ENCODE results near the gene MRPL53. TPM values are rescaled to one million over a fixed set of nuclear protein-coding genes. Genes with fewer than 3 reads are reported as not detected.
A peak's percentile ranks its signal among the peaks of the same experiment; 100 is the strongest.

Gene MRPL53
- total RNA-seq, 2 donors from 2014 or later = 50.9 to 62.7 TPM

GRCh38 chr2:74441170-74441689, 31.2 kb downstream of the MRPL53 start:
- Histone ChIP-seq H3K4me3 (ENCODE audit: low read length) (peak overlapping the region; percentile 96), H3K36me3 (ENCODE audit: control insufficient read depth, insufficient read depth, low read length) (peaks cover 33% of the 10 kb centered on the region), H3K4me1 (ENCODE audit: control insufficient read depth, insufficient read depth, low read length) (peaks cover 12% of the 10 kb centered on the region), H3K9me3 (ENCODE audit: control insufficient read depth, low read length) (no peaks in the 10 kb centered on the region), H3K27me3 (ENCODE audit: control insufficient read depth, insufficient read depth, low read length, poor library complexity, severe bottlenecking) (no peaks in the 10 kb centered on the region), H3K27ac (ENCODE audit: low read depth, low read length) (peak overlapping the region; percentile 98), H3K9ac (ENCODE audit: extremely low read depth, low read length, poor library complexity, severe bottlenecking) (peak overlapping the region; percentile 95)
- peak; percentile 78 for DNase-seq
- Mint-ChIP-seq H3K4me1 (peaks cover 38% of the 10 kb centered on the region), H3K36me3 (ENCODE audit: low read depth) (peaks cover 18% of the 10 kb centered on the region), H3K9me3 (no peaks in the 10 kb centered on the region), H3K27me3 (ENCODE audit: insufficient read depth) (no peaks in the 10 kb centered on the region), H3K27ac (peak overlapping the region; percentile 99), H3K4me3 (peak overlapping the region; percentile 96)
- 1 to 2% methylated on average over 23 to 33 of the region's 33 CpGs for WGBS, 2 experiments (ENCODE audit: insufficient coverage in 1 of 2, insufficient read length in 1 of 2)
- TF ChIP-seq CTCF (conservative IDR thresholded peaks at IDR 0.05) = no peak

- Histone ChIP-seq H3K36me3 (ENCODE audit: control insufficient read depth, insufficient read depth, low read length) (peaks cover 39% of the 10 kb centered on the region), H3K4me3 (ENCODE audit: low read length) (peak overlapping the region; percentile 96), H3K4me1 (ENCODE audit: control insufficient read depth, insufficient read depth, low read length) (peaks cover 12% of the 10 kb centered on the region), H3K9ac (ENCODE audit: extremely low read depth, low read length, poor library complexity, severe bottlenecking) (peak overlapping the region; percentile 95), H3K9me3 (ENCODE audit: control insufficient read depth, low read length) (no peaks in the 10 kb centered on the region), H3K27ac (ENCODE audit: low read depth, low read length) (peak overlapping the region; percentile 98), H3K27me3 (ENCODE audit: control insufficient read depth, insufficient read depth, low read length, poor library complexity, severe bottlenecking) (no peaks in the 10 kb centered on the region)
- peak; percentile 95 for DNase-seq
- H3K27ac Mint-ChIP-seq = peak overlapping the region; percentile 99
- no peaks in the 10 kb centered on the region for H3K27me3 Mint-ChIP-seq (ENCODE audit: insufficient read depth)
- H3K36me3 Mint-ChIP-seq (ENCODE audit: low read depth) = peaks cover 24% of the 10 kb centered on the region
- peaks cover 38% of the 10 kb centered on the region for H3K4me1 Mint-ChIP-seq
- WGBS, 2 experiments (ENCODE audit: insufficient coverage in 1 of 2, insufficient read length in 1 of 2) = 0 to 5% methylated on average over 15 to 45 of the region's 45 CpGs
- peak overlapping the region; percentile 96 for H3K4me3 Mint-ChIP-seq
- H3K9me3 Mint-ChIP-seq = no peaks in the 10 kb centered on the region
- TF ChIP-seq CTCF (conservative IDR thresholded peaks at IDR 0.05) = peak; percentile 51
Measured at GRCh38 chr2:74440378-74441169, 31.9 kb downstream of the MRPL53 start.

- peak overlapping the region; percentile 96 for H3K4me3 Mint-ChIP-seq
- H3K4me1 Mint-ChIP-seq = peaks cover 38% of the 10 kb centered on the region
- Histone ChIP-seq H3K36me3 (ENCODE audit: control insufficient read depth, insufficient read depth, low read length) (peaks cover 46% of the 10 kb centered on the region), H3K9me3 (ENCODE audit: control insufficient read depth, low read length) (no peaks in the 10 kb centered on the region), H3K27ac (ENCODE audit: low read depth, low read length) (peak overlapping the region; percentile 98), H3K27me3 (ENCODE audit: control insufficient read depth, insufficient read depth, low read length, poor library complexity, severe bottlenecking) (no peaks in the 10 kb centered on the region), H3K4me1 (ENCODE audit: control insufficient read depth, insufficient read depth, low read length) (peaks cover 12% of the 10 kb centered on the region), H3K9ac (ENCODE audit: extremely low read depth, low read length, poor library complexity, severe bottlenecking) (peak overlapping the region; percentile 95), H3K4me3 (ENCODE audit: low read length) (peak overlapping the region; percentile 96)
- no peaks in the 10 kb centered on the region for H3K27me3 Mint-ChIP-seq (ENCODE audit: insufficient read depth)
- TF ChIP-seq CTCF (conservative IDR thresholded peaks at IDR 0.05) = no peak
- DNase-seq = no peak
- H3K36me3 Mint-ChIP-seq (ENCODE audit: low read depth) = peaks cover 27% of the 10 kb centered on the region
- no peaks in the 10 kb centered on the region for H3K9me3 Mint-ChIP-seq
- H3K27ac Mint-ChIP-seq = peak overlapping the region; percentile 99
- WGBS, 2 experiments (ENCODE audit: insufficient coverage in 1 of 2, insufficient read length in 1 of 2) = 3 to 38% methylated on average over 5 to 14 of the region's 14 CpGs
Measured at GRCh38 chr2:74439803-74440377, 32.6 kb downstream of the MRPL53 start.

Measured in endodermal cell (in vitro differentiated cells).